ENCODE results near the gene C1QTNF4.
"Not testable (repeated sequence)": the region's sequence is repeated elsewhere in the genome, so short reads cannot be mapped to it uniquely, and the experiment has no call there.

C1QTNF4 gene

GRCh38 chr11:47593934-47594855, at the start of gene C1QTNF4:
Gene C1QTNF4, minus strand, starts transcription at chr11:47594411. Its CDS starts 3,601 bp downstream, at chr11:47590810.
- no peak for DNase-seq (ENCODE audit: low read depth in 2 of 2)

DNA sequence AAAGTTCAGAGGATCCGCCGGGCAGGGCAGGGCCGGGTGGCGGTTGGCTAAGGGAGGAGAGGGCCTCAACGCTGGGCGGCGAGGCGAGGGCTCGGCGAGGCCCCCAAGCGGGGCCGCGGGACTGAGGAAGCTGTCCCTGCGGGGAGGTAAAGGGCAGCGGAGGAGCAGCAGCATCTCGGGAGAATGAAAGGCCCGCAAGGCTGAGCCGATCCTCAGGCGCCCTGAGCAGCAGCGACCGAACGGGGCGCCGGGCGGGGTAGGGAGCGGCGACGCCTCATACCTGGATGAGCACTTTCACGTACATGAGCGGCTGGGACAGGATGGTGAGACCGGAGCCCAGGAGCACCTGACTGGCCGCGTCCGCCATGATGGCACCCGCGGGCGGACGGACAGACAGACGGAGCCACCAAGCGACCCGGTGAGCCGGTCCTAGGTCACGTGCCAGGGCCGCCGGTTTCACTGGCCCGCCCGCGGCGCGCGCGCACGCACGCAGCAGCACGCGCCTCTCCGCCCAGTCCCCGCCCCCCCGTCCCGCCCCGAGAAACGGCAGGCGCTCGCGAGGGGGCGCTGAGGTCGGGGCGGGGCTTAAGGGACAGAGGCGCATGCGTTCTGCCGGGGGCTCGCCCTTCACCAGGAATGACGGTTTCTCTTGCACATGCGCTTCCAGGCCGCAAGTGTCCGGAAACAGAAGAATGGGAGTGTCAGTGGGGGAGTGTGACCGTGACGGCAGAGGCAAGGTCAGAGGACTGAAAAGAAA, 48.1 kb upstream of the C1QTNF4 start, which contains the start of gene MTCH2:
Gene MTCH2, minus strand, starts transcription at position 461 of the 757 bp plus-strand sequence. Its CDS starts 94 bp downstream, at position 367.
- DNase-seq (ENCODE audit: low read depth in 2 of 2), result peak; percentile 93 to 95

DNA sequence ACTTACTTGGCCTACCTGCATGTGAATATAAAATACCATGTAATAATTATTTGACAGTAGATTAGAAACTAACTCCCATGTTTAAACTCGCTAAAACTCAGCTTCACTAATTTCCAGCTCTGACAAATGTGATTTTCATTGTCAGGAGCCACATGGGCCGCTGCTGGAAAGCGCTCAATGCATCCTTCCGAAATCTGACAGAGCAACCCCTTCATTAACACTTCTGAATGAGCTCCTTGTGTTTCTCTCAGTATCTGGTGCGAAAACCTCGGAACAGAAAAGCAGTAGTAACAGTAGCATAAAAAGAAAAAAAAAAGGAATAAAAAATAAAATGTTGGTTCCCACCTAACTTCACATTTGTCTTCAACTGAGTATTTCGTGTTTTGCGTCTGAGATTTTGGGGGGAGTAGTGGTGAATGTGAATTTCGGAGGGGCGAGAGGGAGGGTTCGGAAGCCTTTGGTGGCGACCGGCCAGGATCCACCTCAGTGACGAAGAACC, 47.4 kb upstream of the C1QTNF4 start:
- no peak for DNase-seq (ENCODE audit: low read depth in 2 of 2)

DNA sequence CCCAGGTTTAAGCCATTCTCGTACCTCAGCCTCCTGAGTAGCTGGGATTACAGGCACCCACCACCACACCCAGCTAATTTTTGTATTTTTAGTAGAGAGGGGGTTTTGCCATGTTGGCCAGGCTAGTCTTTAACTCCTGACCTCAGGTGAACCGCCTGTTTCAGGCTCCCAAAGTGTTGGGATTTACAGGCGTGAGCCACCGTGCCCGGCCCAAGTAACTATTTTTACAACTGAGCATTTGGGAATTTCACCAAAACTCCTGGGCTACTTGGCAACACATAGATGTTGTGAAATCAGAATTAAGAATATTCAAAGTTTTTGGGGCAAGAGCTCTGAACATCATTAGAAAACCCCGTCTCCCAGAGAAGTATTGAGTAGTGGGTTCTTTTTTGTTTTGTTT, 46.3 kb upstream of the C1QTNF4 start:
- DNase-seq (ENCODE audit: low read depth in 2 of 2), result not testable (repeated sequence)

DNA sequence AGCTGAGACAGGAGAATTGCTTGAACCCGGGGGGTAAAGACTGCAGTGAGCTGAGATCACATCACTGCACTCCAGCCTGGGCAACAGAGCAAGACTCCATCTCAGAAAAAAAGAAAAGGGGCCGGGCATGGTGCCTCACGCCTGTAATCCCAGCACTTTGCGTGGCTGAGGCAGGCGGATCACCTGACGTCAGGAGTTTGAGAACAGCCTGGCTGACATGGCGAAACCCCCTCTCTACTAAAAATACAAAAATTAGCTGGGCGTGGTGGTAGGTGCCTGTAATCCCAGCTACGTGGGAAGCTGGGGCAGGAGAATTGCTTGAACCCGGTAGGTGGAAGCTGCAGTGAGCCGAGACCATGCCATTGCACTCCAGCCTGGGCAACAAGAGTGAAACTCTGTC, 42.1 kb upstream of the C1QTNF4 start:
- DNase-seq (ENCODE audit: low read depth in 2 of 2), result not testable (repeated sequence)

DNA sequence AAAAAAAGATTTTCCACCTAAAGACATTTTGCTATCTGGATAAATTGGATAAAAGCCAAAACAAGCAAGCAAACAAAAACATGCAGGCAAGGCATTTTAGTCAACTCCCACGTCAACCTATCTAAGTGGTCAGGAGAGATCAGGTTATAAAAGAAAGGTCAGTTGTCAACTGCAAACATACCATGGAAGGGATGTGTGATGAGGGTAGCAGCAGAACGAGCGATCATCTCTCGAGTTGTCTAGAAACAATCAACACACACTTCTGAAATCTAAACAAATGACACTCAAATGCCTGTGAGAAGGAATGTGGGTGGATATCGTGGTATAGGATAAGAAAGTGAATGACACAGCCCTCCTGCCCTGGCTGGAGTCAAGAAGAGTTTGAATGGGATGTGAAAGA, 37.3 kb upstream of the C1QTNF4 start:
- no peak for DNase-seq (ENCODE audit: low read depth in 2 of 2)

DNA sequence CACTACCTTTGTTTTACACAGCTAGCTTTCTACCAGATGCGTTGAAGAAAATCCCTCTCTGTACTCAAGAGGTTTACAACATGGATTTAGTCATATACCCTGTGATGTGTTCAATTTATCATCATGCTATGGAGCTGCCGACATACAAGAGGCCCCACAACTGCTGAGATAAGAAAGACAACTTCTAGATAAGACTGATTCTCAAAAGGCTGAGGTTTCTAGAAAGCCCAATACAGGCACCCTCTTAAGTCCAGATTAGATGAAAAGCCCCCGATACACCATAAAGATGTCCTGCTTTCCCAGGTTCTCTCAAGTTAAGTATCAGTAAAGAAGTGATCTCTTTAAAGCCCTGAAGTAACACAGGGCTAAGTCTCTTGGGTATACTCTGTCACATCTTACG, 33.8 kb upstream of the C1QTNF4 start:
- DNase-seq (ENCODE audit: low read depth in 2 of 2), result no peak

- DNase-seq (ENCODE audit: low read depth in 2 of 2), result no peak
Observed at GRCh38 chr11:47626234-47626633, 32.0 kb upstream of the C1QTNF4 start.

DNA sequence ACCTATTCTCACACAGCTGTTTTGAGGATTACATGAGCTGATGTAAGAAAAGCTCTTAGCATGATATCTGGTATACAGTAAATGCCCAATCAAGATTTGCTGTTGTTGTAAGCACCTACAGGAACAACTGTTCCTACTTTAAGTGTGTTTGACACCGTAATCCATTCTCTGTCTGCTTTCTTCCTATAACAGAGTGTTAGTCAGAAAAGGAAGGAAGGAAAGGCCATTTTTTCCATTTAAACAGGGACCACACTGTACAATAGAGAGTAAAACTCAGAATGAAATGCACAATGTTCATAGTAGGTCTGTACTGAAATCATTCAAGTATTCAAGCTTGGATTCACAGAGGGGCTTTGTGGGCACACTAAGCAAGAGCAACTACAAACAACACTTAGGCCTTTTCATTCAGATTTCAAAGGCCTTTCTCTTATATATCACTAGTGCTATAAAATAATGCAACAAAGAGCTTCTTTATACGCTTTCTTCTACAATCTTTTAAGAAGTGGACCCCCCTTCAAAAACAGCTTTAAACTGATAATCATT, 26.7 kb upstream of the C1QTNF4 start:
- no peak for DNase-seq (ENCODE audit: low read depth in 2 of 2)

- DNase-seq (ENCODE audit: low read depth in 2 of 2), result no peak
Observed at GRCh38 chr11:47617417-47617809, 23.2 kb upstream of the C1QTNF4 start.

- DNase-seq (ENCODE audit: low read depth in 2 of 2), result no peak
Observed at GRCh38 chr11:47616726-47617416, 22.7 kb upstream of the C1QTNF4 start.

GRCh38 chr11:47615249-47615648, 21.0 kb upstream of the C1QTNF4 start:
- no peak for DNase-seq (ENCODE audit: low read depth in 2 of 2)

DNA sequence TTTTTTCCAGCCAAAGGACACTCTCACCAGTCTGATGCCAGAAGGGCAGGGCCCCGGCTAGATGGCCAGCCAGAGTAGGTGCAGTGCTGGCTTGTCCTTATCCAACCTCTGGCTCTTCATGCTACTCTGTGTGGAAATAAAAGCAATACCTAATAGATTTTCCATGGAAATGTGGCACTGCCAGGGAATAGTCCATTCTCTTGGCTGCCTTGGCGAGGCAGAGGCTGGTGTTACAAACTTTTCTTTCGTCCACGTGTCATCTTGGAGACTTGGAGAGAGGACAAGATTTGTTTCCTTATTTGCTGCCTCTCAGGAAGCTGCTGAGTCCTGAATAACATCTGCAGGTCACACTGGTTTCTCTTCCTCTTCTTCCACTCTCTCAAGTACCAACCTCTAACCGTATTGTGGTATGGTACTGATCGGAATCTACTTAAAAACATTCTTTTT, 17.2 kb upstream of the C1QTNF4 start:
- no peak for DNase-seq (ENCODE audit: low read depth in 2 of 2)

DNA sequence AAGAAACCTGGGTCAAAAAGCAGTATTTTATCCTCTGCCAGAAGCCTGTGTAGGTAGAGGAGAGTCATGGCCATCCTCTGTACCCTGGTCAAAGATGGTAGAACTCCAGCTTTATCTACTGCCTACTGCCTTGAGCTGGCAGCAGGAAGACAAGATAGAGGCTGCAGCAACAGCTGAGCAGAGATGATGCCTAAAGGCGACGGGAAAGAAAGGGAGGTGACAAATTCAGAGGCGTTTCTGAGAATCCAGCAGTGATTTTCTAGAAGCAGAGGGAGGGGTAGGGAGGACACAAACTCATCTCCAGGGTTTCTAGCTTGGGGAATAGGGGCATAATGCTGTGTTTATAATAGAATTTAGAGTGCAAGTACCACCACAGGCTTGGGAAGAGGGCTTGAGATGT, 15.5 kb upstream of the C1QTNF4 start:
- no peak for DNase-seq (ENCODE audit: low read depth in 2 of 2)

- DNase-seq (ENCODE audit: low read depth in 2 of 2), result no peak
Observed at GRCh38 chr11:47607380-47607779, 13.2 kb upstream of the C1QTNF4 start.

- DNase-seq (ENCODE audit: low read depth in 2 of 2), result no peak
Observed at GRCh38 chr11:47606731-47607130, 12.5 kb upstream of the C1QTNF4 start.

DNA sequence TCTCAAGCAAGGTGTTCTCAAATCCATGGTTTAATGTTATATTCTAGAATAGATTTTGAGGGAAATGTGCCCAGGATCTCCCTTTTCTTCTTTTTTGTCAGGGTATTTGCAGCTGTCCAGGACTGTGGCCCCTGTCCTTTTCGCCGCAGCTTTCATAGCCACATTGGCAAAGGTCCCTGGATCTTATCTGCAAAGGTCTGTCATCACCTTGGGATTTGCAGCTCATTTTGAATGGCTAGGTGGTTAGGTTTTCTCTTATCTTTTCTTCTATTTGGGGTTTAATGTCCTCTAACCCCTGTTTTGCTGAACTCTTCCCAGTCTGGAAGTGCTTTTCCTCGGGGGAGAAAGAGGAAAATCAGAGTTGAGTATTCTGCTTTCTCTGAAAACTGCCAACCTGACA, 11.7 kb upstream of the C1QTNF4 start:
- DNase-seq (ENCODE audit: low read depth in 2 of 2), result no peak

- DNase-seq (ENCODE audit: low read depth in 2 of 2), result no peak
Observed at GRCh38 chr11:47603295-47603694, 9.1 kb upstream of the C1QTNF4 start.

DNA sequence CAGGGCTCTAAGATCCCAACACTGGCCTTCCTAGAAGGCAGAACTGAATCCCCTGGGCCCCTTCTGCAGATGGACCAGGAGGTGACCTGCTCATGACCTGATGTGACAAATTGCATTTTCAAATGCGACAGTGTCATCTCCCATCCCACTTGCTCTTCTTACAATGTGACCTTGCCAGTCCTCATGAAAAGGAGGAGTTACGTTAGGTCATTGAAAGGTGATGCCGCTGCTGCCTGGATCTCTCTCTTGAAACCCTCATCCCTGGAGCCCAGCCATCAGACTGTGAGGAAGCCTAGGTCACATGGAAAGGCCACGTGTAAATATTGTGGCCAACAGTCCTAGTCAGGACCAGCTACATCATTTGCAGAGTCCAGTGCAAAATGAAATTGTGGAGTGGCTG, 5.7 kb upstream of the C1QTNF4 start:
- no peak for DNase-seq (ENCODE audit: low read depth in 2 of 2)

GRCh38 chr11:47595967-47596366, 1.8 kb upstream of the C1QTNF4 start:
- DNase-seq (ENCODE audit: low read depth in 2 of 2), result no peak

DNA sequence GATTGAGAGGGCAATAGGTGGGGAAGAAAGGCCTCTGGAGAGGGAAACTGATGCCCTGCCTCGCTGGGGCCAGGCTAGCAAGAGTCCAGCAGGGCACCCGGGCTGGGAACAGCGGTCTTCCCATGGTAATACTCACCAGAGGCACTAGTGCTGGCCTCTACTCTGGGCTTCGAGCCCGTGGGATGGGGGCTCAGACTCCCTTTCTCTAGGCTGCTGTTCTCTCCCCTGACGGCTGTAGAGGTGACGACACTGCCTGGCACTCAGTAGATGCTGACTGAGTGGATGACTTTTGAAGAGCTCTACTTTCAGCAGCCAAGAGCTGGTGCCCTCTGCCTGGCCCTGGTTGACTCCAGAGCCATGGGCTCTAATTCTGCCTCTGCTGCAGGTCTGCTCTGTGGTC, 818 bp upstream of the C1QTNF4 start:
- DNase-seq (ENCODE audit: low read depth in 2 of 2), result no peak

- DNase-seq (ENCODE audit: low read depth in 2 of 2), result no peak
Observed at GRCh38 chr11:47593492-47593933, 698 bp downstream of the C1QTNF4 start.

All from stimulated activated CD4-positive, alpha-beta T cell treated with anti-CD3 and anti-CD28 coated beads, Interleukin-1b, Interleukin-23, amount 100 ng/mL, for 4 hours (primary cell).